NB4 (cell line): ENCODE data around the gene HELZ.

Experiments
- CTCF ChIP-seq: IDR thresholded peaks from one replicate; pipeline ENCODE4 v1.5.1; 2012; ENCODE audit warnings: low read depth, low read length
- MYC ChIP-seq: IDR thresholded peaks from 2 replicates; pipeline ENCODE4 v1.6.1; 2011; ENCODE audit warnings: low read depth, low read length
- POLR2A ChIP-seq: IDR thresholded peaks from 2 replicates; pipeline ENCODE4 v1.6.1; 2011; ENCODE audit warnings: mild to moderate bottlenecking; ENCODE audit not compliant: insufficient read length; ENCODE audit errors: extremely low read depth

GRCh38 chr17:67066717-67067116 is 178.3 kb downstream of the HELZ start:
- TF ChIP-seq CTCF (no peak), POLR2A (no peak), MYC (no peak)
